ENCODE measurements around the gene LDLR. TPM values are rescaled to one million over a fixed set of nuclear protein-coding genes. Genes with fewer than 3 reads are reported as not detected.
A peak's percentile ranks its signal among the peaks of the same experiment; 100 is the strongest.

Gene LDLR
- total RNA-seq = 105 and 163 TPM in 2 replicates

GRCh38 chr19:11089254-11090013 is at the start of gene LDLR:
TSS of gene LDLR (plus strand) at chr19:11089463. CDS start at chr19:11089549, 86 bp downstream.
- peak; percentile 87 for DNase-seq (ENCODE audit: extremely low read depth, low read depth, low spot score)

- no peak for DNase-seq (ENCODE audit: extremely low read depth, low read depth, low spot score)
Measured at GRCh38 chr19:11041194-11041593, 48.1 kb upstream of the LDLR start.

GRCh38 chr19:11041966-11042627 is 47.2 kb upstream of the LDLR start:
- no peak for DNase-seq (ENCODE audit: extremely low read depth, low read depth, low spot score)

GRCh38 chr19:11044431-11044830 is 44.8 kb upstream of the LDLR start:
- no peak for DNase-seq (ENCODE audit: extremely low read depth, low read depth, low spot score)

GRCh38 chr19:11045536-11045935 is 43.7 kb upstream of the LDLR start:
- no peak for DNase-seq (ENCODE audit: extremely low read depth, low read depth, low spot score)

GRCh38 chr19:11046605-11047354 is 42.5 kb upstream of the LDLR start:
- no peak for DNase-seq (ENCODE audit: extremely low read depth, low read depth, low spot score)

- no peak for DNase-seq (ENCODE audit: extremely low read depth, low read depth, low spot score)
Measured at GRCh38 chr19:11047866-11048265, 41.4 kb upstream of the LDLR start.

- no peak for DNase-seq (ENCODE audit: extremely low read depth, low read depth, low spot score)
Measured at GRCh38 chr19:11050323-11051114, 38.7 kb upstream of the LDLR start.

GRCh38 chr19:11053817-11054195 is 35.5 kb upstream of the LDLR start:
- DNase-seq (ENCODE audit: extremely low read depth, low read depth, low spot score) = no peak

GRCh38 chr19:11054200-11054599 is 35.1 kb upstream of the LDLR start:
- no peak for DNase-seq (ENCODE audit: extremely low read depth, low read depth, low spot score)

GRCh38 chr19:11054628-11055027 is 34.6 kb upstream of the LDLR start:
- no peak for DNase-seq (ENCODE audit: extremely low read depth, low read depth, low spot score)

GRCh38 chr19:11058246-11059030 is 30.8 kb upstream of the LDLR start:
- no peak for DNase-seq (ENCODE audit: extremely low read depth, low read depth, low spot score)

GRCh38 chr19:11059511-11060358 is 29.5 kb upstream of the LDLR start:
- no peak for DNase-seq (ENCODE audit: extremely low read depth, low read depth, low spot score)

- no peak for DNase-seq (ENCODE audit: extremely low read depth, low read depth, low spot score)
Measured at GRCh38 chr19:11061952-11062351, 27.3 kb upstream of the LDLR start.

- DNase-seq (ENCODE audit: extremely low read depth, low read depth, low spot score) = no peak
Measured at GRCh38 chr19:11063434-11063833, 25.8 kb upstream of the LDLR start.

GRCh38 chr19:11064831-11065303 is 24.4 kb upstream of the LDLR start:
- no peak for DNase-seq (ENCODE audit: extremely low read depth, low read depth, low spot score)

- no peak for DNase-seq (ENCODE audit: extremely low read depth, low read depth, low spot score)
Measured at GRCh38 chr19:11066326-11066725, 22.9 kb upstream of the LDLR start.

- DNase-seq (ENCODE audit: extremely low read depth, low read depth, low spot score) = no peak
Measured at GRCh38 chr19:11067356-11068113, 21.7 kb upstream of the LDLR start.
